Measurements from ENCODE around the gene GATAD2B.

DNA sequence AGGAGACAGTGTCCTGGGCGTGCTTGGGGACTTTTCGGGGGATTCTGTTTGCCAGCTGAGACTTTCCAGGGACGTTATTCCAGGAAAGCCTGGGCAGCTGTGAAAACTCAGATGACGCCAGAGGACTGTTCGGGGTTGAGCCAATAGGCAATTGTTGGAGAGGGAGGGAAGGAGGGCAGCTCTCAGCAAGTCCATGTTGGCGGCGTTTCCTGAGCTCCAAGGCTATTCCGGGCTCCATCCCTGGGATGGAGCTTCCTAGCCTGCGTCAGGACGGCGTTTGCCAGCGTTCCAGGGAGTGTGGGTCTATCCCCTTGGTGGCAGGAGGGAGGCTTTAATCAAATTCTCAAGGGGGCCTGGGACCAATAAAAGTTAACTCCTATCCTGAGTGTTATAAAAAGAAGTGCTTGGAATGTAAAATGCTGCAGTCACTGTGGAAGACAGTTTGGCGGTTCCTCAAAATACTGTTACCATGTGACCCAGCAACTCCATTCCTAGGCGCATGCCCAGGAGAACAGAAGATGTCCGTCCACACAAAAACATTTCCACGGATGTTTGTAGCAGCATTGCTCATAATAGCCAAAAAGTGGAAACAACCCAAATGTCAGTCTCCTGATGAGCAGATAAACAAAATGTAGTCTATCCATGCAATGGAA lies 132.3 kb downstream of the GATAD2B start:
- TF ChIP-seq, protein P1, sequence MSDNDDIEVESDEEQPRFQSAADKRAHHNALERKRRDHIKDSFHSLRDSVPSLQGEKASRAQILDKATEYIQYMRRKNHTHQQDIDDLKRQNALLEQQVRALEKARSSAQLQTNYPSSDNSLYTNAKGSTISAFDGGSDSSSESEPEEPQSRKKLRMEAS (IDR thresholded peaks at IDR 0.05) = no peak
- TF ChIP-seq CHD2 (IDR thresholded peaks at IDR 0.05; ENCODE audit: low read length, partially characterized antibody) = no peak
- TF ChIP-seq, protein P2, sequence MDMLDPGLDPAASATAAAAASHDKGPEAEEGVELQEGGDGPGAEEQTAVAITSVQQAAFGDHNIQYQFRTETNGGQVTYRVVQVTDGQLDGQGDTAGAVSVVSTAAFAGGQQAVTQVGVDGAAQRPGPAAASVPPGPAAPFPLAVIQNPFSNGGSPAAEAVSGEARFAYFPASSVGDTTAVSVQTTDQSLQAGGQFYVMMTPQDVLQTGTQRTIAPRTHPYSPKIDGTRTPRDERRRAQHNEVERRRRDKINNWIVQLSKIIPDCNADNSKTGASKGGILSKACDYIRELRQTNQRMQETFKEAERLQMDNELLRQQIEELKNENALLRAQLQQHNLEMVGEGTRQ (IDR thresholded peaks at IDR 0.05) = no peak
